Gastroesophageal sphincter (tissue), 4 donors: Measurements from ENCODE around the gene CASP1. TPM values are rescaled to one million over a fixed set of nuclear protein-coding genes. Genes with fewer than 3 reads are reported as not detected.

Experiments
- ATAC-seq: fragments of 150-250 bp; one replicate; pipeline ENCODE4 v1.9.1; 2016; ENCODE audit warnings: mild to moderate bottlenecking, moderate library complexity
- H3K27ac ChIP-seq, 4 donors: fragments of 200-600 bp; sonication (generic) in 3 of 4; 1 replicate in 3 of 4; 2 replicates in 1 of 4; pipeline ENCODE4 v1.5.1; 2016 to 2019
- H3K27me3 ChIP-seq: fragments of 200-600 bp; sonication (generic); one replicate; pipeline ENCODE4 v1.5.1; 2019
- H3K36me3 ChIP-seq, 2 donors: fragments of 200-600 bp; sonication (generic); one replicate each; pipeline ENCODE4 v1.5.1; 2019; ENCODE audit warnings: control low read depth in 1 of 2
- H3K4me1 ChIP-seq, 3 donors: fragments of 200-600 bp; sonication (generic); 1 replicate in 2 of 3; 2 replicates in 1 of 3; pipeline ENCODE4 v1.5.1; 2016 to 2019; ENCODE audit warnings: control low read depth in 2 of 3
- H3K4me3 ChIP-seq, 2 donors: fragments of 200-600 bp; sonication (generic); one replicate each; pipeline ENCODE4 v1.5.1; 2019; ENCODE audit warnings: mild to moderate bottlenecking in 1 of 2, moderate library complexity in 1 of 2
- H3K9me3 ChIP-seq, 3 donors: fragments of 200-600 bp; sonication (generic); one replicate each; pipeline ENCODE4 v1.5.1; 2017 to 2019; ENCODE audit warnings: control low read depth in 2 of 3
- CTCF ChIP-seq, 4 experiments: fragments of 200-600 bp in 2 of 4; fragments of 450-650 bp in 2 of 4; sonication (generic) in 1 of 4; IDR thresholded peaks; one replicate each; pipeline ENCODE4 v1.5.1; 2017 to 2019; ENCODE audit warnings: antibody characterized with exemption in 4 of 4, mild to moderate bottlenecking in 2 of 4, moderate library complexity in 2 of 4
- EP300 ChIP-seq: sonication (generic); formaldehyde crosslinking; IDR thresholded peaks from one replicate; pipeline ENCODE4 v1.6.1; 2017; ENCODE audit warnings: antibody characterized with exemption, mild to moderate bottlenecking
- POLR2A ChIP-seq, 2 donors: fragments of 450-650 bp; IDR thresholded peaks; one replicate each; pipeline ENCODE4 v1.6.1; 2017; ENCODE audit warnings: antibody characterized with exemption in 2 of 2, mild to moderate bottlenecking in 2 of 2, moderate library complexity in 1 of 2
- POLR2AphosphoS5 ChIP-seq: sonication (generic); formaldehyde crosslinking; IDR thresholded peaks from one replicate; pipeline ENCODE4 v1.6.1; 2017; ENCODE audit warnings: antibody characterized with exemption
- WGBS, 2 donors: methylation state at CpG; one replicate each; pipeline ENCODE4 v1.1.5; 2018; ENCODE audit warnings: low coverage in 1 of 2; 5-methylcytosine and 5-hydroxymethylcytosine counted together
- total RNA-seq, 4 donors: library from RNA; depleted of rRNA; stranded (reverse); fragments of >200 nt; gene quantifications; one replicate each; pipeline ENCODE4 v1.1.0, GENCODE V29; 2016

CASP1 gene
- total RNA-seq, 4 donors from 2014 or later, result 3.0 to 12.8 (median 7.3) TPM

- 100% methylated on average over 1 of the region's 1 CpG for WGBS, 2 donors
- ATAC-seq, result no peak
- no peaks in the 10 kb centered on the region for H3K27me3 ChIP-seq
- peaks cover 0 to 4% (median 2%) of the 10 kb centered on the region in 3 donors for H3K4me1 ChIP-seq
- H3K4me3 ChIP-seq, result peak overlapping the region in 1 of 2 donors; percentile 42
- H3K36me3 ChIP-seq, result peaks cover 0 to 18% of the 10 kb centered on the region in 2 donors
- peak overlapping the region in 2 of 4 donors; percentile 63 to 76 for H3K27ac ChIP-seq
- TF ChIP-seq POLR2A (IDR thresholded peaks at IDR 0.05), result no peak
- no peak for TF ChIP-seq CTCF (IDR thresholded peaks at IDR 0.05)
- TF ChIP-seq EP300, result no peak
- no peak for TF ChIP-seq POLR2AphosphoS5
- no peaks in the 10 kb centered on the region for H3K9me3 ChIP-seq
These were observed 1.2 kb downstream of the CASP1 start for GRCh38 chr11:105033781-105034180.

- 91 to 94% methylated on average over 2 to 3 of the region's 3 CpGs for WGBS, 2 donors
- H3K4me3 ChIP-seq, result peak overlapping the region in 1 of 2 donors; percentile 42
- peak; percentile 26 for ATAC-seq
- no peaks in the 10 kb centered on the region for H3K27me3 ChIP-seq
- no peak overlapping the region for H3K27ac ChIP-seq
- peaks cover 0 to 4% (median 2%) of the 10 kb centered on the region in 3 donors for H3K4me1 ChIP-seq
- TF ChIP-seq EP300 (no peak), POLR2AphosphoS5 (no peak), CTCF (IDR thresholded peaks at IDR 0.05) (no peak), POLR2A (IDR thresholded peaks at IDR 0.05) (no peak)
- H3K36me3 ChIP-seq, result peaks cover 0 to 18% of the 10 kb centered on the region in 2 donors
- H3K9me3 ChIP-seq, result no peaks in the 10 kb centered on the region
These were observed 1.6 kb downstream of the CASP1 start for GRCh38 chr11:105033343-105033742.

- no peak for TF ChIP-seq CTCF (IDR thresholded peaks at IDR 0.05)
- TF ChIP-seq EP300, result no peak
- TF ChIP-seq POLR2A (IDR thresholded peaks at IDR 0.05), result no peak
- no peak for TF ChIP-seq POLR2AphosphoS5
- no peaks in the 10 kb centered on the region for H3K9me3 ChIP-seq
- H3K4me1 ChIP-seq, result peaks cover 0 to 4% (median 2%) of the 10 kb centered on the region in 3 donors
- H3K27me3 ChIP-seq, result no peaks in the 10 kb centered on the region
- no peak overlapping the region for H3K4me3 ChIP-seq
- ATAC-seq, result no peak
- WGBS, 2 donors, result 80 to 89% methylated on average over 2 of the region's 2 CpGs
- peaks cover 0 to 18% of the 10 kb centered on the region in 2 donors for H3K36me3 ChIP-seq
- H3K27ac ChIP-seq, result no peak overlapping the region
These were observed 2.4 kb downstream of the CASP1 start for GRCh38 chr11:105032495-105032894.

- 75 to 84% methylated on average over 3 of the region's 3 CpGs for WGBS, 2 donors
- ATAC-seq, result no peak
These were observed 7.3 kb downstream of the CASP1 start for GRCh38 chr11:105027678-105028077.

More at GRCh38 chr11:105027678-105028077, 7.3 kb downstream of the CASP1 start:
- no peaks in the 10 kb centered on the region for H3K27me3 ChIP-seq
- no peaks in the 10 kb centered on the region for H3K9me3 ChIP-seq
- H3K4me3 ChIP-seq, result no peak overlapping the region
- TF ChIP-seq CTCF (IDR thresholded peaks at IDR 0.05) (no peak), EP300 (no peak), POLR2A (IDR thresholded peaks at IDR 0.05) (no peak), POLR2AphosphoS5 (no peak)
- no peaks in the 10 kb centered on the region for H3K4me1 ChIP-seq
- H3K27ac ChIP-seq, result no peak overlapping the region
- H3K36me3 ChIP-seq, result peaks cover 0 to 22% of the 10 kb centered on the region in 2 donors
